ENCODE measurements around the gene SGCD.

DNA sequence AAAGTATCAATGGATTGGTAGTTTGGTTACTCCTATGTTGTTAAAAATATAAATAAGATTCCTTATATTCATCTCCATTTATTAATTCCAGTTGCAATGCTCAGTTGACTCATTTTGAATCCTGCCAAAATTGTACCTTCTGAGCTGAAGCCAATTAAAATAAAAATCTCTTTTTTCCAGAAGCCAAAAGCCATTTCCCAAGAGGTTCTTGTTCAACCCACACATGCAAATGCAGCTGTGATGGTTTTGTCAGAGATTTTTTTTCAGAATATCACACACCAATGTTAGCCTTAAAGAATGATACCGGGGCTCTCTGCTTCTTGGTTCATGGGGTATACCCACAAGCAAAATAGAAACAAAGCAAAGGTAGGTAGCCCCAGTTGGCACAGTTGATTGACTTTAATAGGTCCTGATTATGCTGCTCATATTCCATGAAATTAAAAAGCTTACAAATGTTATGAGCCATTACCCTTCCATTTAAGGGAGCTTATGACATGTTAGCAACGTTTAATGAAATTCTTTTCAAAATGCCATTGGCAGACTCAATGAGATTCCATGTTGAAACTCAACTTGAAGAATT, 208.0 kb downstream of the SGCD start:
- TF ChIP-seq, protein P1, sequence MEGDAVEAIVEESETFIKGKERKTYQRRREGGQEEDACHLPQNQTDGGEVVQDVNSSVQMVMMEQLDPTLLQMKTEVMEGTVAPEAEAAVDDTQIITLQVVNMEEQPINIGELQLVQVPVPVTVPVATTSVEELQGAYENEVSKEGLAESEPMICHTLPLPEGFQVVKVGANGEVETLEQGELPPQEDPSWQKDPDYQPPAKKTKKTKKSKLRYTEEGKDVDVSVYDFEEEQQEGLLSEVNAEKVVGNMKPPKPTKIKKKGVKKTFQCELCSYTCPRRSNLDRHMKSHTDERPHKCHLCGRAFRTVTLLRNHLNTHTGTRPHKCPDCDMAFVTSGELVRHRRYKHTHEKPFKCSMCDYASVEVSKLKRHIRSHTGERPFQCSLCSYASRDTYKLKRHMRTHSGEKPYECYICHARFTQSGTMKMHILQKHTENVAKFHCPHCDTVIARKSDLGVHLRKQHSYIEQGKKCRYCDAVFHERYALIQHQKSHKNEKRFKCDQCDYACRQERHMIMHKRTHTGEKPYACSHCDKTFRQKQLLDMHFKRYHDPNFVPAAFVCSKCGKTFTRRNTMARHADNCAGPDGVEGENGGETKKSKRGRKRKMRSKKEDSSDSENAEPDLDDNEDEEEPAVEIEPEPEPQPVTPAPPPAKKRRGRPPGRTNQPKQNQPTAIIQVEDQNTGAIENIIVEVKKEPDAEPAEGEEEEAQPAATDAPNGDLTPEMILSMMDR (IDR thresholded peaks at IDR 0.05 in 2 of 3, conservative IDR thresholded peaks at IDR 0.05 in 1 of 3; ENCODE audit: borderline replicate concordance in 1 of 3, insufficient read depth in 1 of 3, low read depth in 2 of 3, low read length in 2 of 3): no peak
- TF ChIP-seq POLR2A (IDR thresholded peaks at IDR 0.05; ENCODE audit: borderline replicate concordance, extremely low read depth, insufficient read depth, insufficient read length) (no peak), ZNF274 (IDR thresholded peaks at IDR 0.05; ENCODE audit: low read depth, low read length) (no peak), ZFX (IDR thresholded peaks at IDR 0.05) (no peak), POLR2AphosphoS5 (IDR thresholded peaks at IDR 0.05; ENCODE audit: low read depth, low read length) (no peak), JUND (IDR thresholded peaks at IDR 0.05) (no peak), EZH2phosphoT487 (IDR thresholded peaks at IDR 0.05; ENCODE audit: borderline replicate concordance) (no peak)
- TF ChIP-seq, protein P2, sequence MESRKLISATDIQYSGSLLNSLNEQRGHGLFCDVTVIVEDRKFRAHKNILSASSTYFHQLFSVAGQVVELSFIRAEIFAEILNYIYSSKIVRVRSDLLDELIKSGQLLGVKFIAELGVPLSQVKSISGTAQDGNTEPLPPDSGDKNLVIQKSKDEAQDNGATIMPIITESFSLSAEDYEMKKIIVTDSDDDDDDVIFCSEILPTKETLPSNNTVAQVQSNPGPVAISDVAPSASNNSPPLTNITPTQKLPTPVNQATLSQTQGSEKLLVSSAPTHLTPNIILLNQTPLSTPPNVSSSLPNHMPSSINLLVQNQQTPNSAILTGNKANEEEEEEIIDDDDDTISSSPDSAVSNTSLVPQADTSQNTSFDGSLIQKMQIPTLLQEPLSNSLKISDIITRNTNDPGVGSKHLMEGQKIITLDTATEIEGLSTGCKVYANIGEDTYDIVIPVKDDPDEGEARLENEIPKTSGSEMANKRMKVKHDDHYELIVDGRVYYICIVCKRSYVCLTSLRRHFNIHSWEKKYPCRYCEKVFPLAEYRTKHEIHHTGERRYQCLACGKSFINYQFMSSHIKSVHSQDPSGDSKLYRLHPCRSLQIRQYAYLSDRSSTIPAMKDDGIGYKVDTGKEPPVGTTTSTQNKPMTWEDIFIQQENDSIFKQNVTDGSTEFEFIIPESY (IDR thresholded peaks at IDR 0.05; ENCODE audit: extremely low read depth, insufficient replicate concordance, low read length): no peak
- TF ChIP-seq, protein P3, sequence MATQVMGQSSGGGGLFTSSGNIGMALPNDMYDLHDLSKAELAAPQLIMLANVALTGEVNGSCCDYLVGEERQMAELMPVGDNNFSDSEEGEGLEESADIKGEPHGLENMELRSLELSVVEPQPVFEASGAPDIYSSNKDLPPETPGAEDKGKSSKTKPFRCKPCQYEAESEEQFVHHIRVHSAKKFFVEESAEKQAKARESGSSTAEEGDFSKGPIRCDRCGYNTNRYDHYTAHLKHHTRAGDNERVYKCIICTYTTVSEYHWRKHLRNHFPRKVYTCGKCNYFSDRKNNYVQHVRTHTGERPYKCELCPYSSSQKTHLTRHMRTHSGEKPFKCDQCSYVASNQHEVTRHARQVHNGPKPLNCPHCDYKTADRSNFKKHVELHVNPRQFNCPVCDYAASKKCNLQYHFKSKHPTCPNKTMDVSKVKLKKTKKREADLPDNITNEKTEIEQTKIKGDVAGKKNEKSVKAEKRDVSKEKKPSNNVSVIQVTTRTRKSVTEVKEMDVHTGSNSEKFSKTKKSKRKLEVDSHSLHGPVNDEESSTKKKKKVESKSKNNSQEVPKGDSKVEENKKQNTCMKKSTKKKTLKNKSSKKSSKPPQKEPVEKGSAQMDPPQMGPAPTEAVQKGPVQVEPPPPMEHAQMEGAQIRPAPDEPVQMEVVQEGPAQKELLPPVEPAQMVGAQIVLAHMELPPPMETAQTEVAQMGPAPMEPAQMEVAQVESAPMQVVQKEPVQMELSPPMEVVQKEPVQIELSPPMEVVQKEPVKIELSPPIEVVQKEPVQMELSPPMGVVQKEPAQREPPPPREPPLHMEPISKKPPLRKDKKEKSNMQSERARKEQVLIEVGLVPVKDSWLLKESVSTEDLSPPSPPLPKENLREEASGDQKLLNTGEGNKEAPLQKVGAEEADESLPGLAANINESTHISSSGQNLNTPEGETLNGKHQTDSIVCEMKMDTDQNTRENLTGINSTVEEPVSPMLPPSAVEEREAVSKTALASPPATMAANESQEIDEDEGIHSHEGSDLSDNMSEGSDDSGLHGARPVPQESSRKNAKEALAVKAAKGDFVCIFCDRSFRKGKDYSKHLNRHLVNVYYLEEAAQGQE (IDR thresholded peaks at IDR 0.05; ENCODE audit: low read depth): no peak

Data from HCT116 (cell line).